HG02973 (cell line): Measurements from ENCODE around the gene HTR2C.
"Not testable (repeated sequence)": the region's sequence is repeated elsewhere in the genome, so short reads cannot be mapped to it uniquely, and the experiment has no call there.

Source experiments
- ATAC-seq: cut with Tn5 transposase; IDR thresholded peaks from one replicate; pipeline ENCODE4 v1.9.1; 2021; ENCODE audit warnings: moderate library complexity; ENCODE audit not compliant: unreplicated experiment

HTR2C gene

GRCh38 chrX:114583646-114584374 lies at the start of gene HTR2C:
HTR2C (plus strand) TSS chrX:114584086; CDS start chrX:114726937, 142,851 bp downstream.
- no peak for ATAC-seq

- ATAC-seq, result no peak
These were observed 3.5 kb upstream of the HTR2C start for GRCh38 chrX:114580336-114580735.

- ATAC-seq, result no peak
These were observed 2.2 kb upstream of the HTR2C start for GRCh38 chrX:114581528-114582263.

- no peak for ATAC-seq
These were observed 1.6 kb upstream of the HTR2C start for GRCh38 chrX:114582264-114582632.

GRCh38 chrX:114582698-114583395 lies 1.0 kb upstream of the HTR2C start:
- no peak for ATAC-seq

GRCh38 chrX:114584375-114584943 lies 573 bp downstream of the HTR2C start:
- ATAC-seq, result no peak

GRCh38 chrX:114584983-114585842 lies 1.3 kb downstream of the HTR2C start:
- no peak for ATAC-seq

- ATAC-seq, result no peak
These were observed 7.2 kb downstream of the HTR2C start for GRCh38 chrX:114591121-114591520.

GRCh38 chrX:114599305-114599704 lies 15.4 kb downstream of the HTR2C start:
- no peak for ATAC-seq

- peak; percentile 62 for ATAC-seq
These were observed 16.0 kb downstream of the HTR2C start for GRCh38 chrX:114599911-114600310.

GRCh38 chrX:114606619-114607018 lies 22.7 kb downstream of the HTR2C start:
- not testable (repeated sequence) for ATAC-seq

- peak; percentile 58 for ATAC-seq
These were observed 27.2 kb downstream of the HTR2C start for GRCh38 chrX:114611018-114611619.

- no peak for ATAC-seq
These were observed 31.9 kb downstream of the HTR2C start for GRCh38 chrX:114615765-114616164.

- ATAC-seq, result no peak
These were observed 36.0 kb downstream of the HTR2C start for GRCh38 chrX:114619874-114620273.

GRCh38 chrX:114626323-114626722 lies 42.4 kb downstream of the HTR2C start:
- no peak for ATAC-seq

- ATAC-seq, result no peak
These were observed 52.1 kb downstream of the HTR2C start for GRCh38 chrX:114635986-114636385.

- no peak for ATAC-seq
These were observed 66.5 kb downstream of the HTR2C start for GRCh38 chrX:114650351-114650750.

GRCh38 chrX:114675365-114675764 lies 91.5 kb downstream of the HTR2C start:
- ATAC-seq, result no peak

GRCh38 chrX:114700533-114700932 lies 116.6 kb downstream of the HTR2C start:
- ATAC-seq, result not testable (repeated sequence)

GRCh38 chrX:114709406-114709805 lies 125.5 kb downstream of the HTR2C start:
- ATAC-seq, result no peak
